Progenitor cell of endocrine pancreas (in vitro differentiated cells): ENCODE data around the gene AMN. TPM values are rescaled to one million over a fixed set of nuclear protein-coding genes. Genes with fewer than 3 reads are reported as not detected.
"Not testable (repeated sequence)": the region's sequence is repeated elsewhere in the genome, so short reads cannot be mapped to it uniquely, and the experiment has no call there.

Source experiments
- DNase-seq: peaks from one replicate; pipeline ENCODE4 v3.0.0; 2021; ENCODE audit warnings: low spot score; ENCODE audit not compliant: unreplicated experiment
- H3K27ac Mint-ChIP-seq: 2 replicates; pipeline ENCODE4 v1.8.0; 2021; ENCODE audit warnings: mild to moderate bottlenecking, moderate library complexity, mixed read lengths
- H3K27me3 Mint-ChIP-seq: 2 replicates; pipeline ENCODE4 v1.8.0; 2021; ENCODE audit warnings: mixed read lengths
- H3K36me3 Mint-ChIP-seq: 2 replicates; pipeline ENCODE4 v1.8.0; 2022; ENCODE audit warnings: mixed read lengths; ENCODE audit not compliant: insufficient read depth
- H3K4me1 Mint-ChIP-seq: 2 replicates; pipeline ENCODE4 v1.8.0; 2021; ENCODE audit warnings: low read depth, mixed read lengths
- H3K4me3 Mint-ChIP-seq: 2 replicates; pipeline ENCODE4 v1.8.0; 2021; ENCODE audit warnings: low read depth, mild to moderate bottlenecking, moderate library complexity, mixed read lengths
- H3K9me3 Mint-ChIP-seq: 2 replicates; pipeline ENCODE4 v1.8.0; 2021; ENCODE audit warnings: low read depth, mixed read lengths
- CTCF ChIP-seq: fragments of 200-600 bp; sonication (generic); IDR thresholded peaks from one replicate; pipeline ENCODE4 v1.5.0; 2021; ENCODE audit warnings: antibody characterized with exemption, mild to moderate bottlenecking; ENCODE audit not compliant: unreplicated experiment
- total RNA-seq: library from RNA; stranded (reverse); gene quantifications from 2 replicates; pipeline ENCODE4 v1.2.1, GENCODE V29; 2021

The AMN gene
- total RNA-seq, 1 donor from 2014 or later, result 2.5 TPM

GRCh38 chr14:102892651-102893050, 29.8 kb upstream of the AMN start:
- Mint-ChIP-seq H3K4me1 (peaks cover 2% of the 10 kb centered on the region), H3K36me3 (peaks cover 9% of the 10 kb centered on the region), H3K27ac (no peak overlapping the region), H3K4me3 (no peak overlapping the region), H3K9me3 (no peaks in the 10 kb centered on the region), H3K27me3 (no peaks in the 10 kb centered on the region)
- no peak for TF ChIP-seq CTCF
- no peak for DNase-seq

DNA sequence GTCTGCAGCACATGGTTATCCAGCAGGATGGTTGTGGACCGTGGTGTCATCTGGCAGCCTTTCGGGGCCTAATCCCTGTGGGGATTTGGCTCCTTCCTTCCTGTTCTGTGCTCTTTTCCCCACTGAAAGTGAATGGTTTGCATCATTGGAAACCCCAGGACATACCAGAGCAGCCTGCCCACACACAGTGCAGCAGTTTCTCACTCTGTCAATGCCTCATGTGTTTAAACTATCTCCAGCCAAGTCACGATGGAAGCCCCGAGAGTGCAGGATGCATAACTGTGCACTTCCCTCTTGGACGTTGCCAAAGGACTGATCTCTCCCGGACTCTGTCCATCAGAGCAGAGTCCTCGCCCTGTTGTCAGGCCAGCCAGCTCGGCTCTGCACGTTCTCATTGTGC, 29.0 kb upstream of the AMN start:
- no peaks in the 10 kb centered on the region for H3K27me3 Mint-ChIP-seq
- no peak overlapping the region for H3K4me3 Mint-ChIP-seq
- TF ChIP-seq CTCF, result no peak
- peaks cover 8% of the 10 kb centered on the region for H3K36me3 Mint-ChIP-seq
- no peak for DNase-seq
- peaks cover 2% of the 10 kb centered on the region for H3K4me1 Mint-ChIP-seq
- no peak overlapping the region for H3K27ac Mint-ChIP-seq
- no peaks in the 10 kb centered on the region for H3K9me3 Mint-ChIP-seq

GRCh38 chr14:102896735-102897134, 25.7 kb upstream of the AMN start:
- H3K27me3 Mint-ChIP-seq, H3K9me3 Mint-ChIP-seq, H3K4me3 Mint-ChIP-seq, DNase-seq, H3K27ac Mint-ChIP-seq, H3K4me1 Mint-ChIP-seq, H3K36me3 Mint-ChIP-seq: not testable (repeated sequence)

DNA sequence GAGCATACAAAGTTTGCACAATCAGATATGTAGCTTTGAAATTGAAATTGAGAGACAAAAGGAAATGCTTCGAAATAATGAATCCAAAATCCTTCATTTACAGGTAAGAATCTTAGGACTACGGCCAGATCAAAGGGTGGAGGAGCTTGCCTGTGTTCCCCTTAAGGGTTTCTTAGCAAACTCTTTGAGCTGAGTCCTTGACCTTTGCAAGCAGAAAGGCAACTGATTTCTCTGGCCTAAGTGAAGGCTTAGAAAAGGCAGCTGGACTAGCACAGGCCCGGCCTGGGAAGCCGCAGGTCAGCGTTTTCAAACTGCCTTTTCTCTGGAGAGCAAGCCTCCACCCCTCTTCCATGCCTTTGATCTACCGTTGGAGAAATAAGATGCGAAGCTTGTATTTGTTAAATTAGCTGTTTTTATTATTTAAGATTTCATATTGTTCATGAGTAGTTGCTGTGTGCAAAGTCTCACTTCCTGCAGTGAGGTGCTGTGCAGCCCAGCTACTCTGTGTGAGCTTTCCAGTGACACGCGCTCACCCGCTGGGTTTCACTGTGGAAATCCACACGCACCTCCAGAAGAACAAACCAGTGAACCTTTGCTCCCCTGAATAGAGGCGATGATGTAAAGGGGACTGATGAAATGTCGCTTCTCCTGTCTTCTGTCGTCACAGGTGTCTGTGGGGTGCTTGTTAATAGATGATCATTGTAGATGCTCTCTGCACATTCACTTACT, 25.0 kb upstream of the AMN start:
- H3K9me3 Mint-ChIP-seq, result no peaks in the 10 kb centered on the region
- no peaks in the 10 kb centered on the region for H3K27me3 Mint-ChIP-seq

GRCh38 chr14:102898298-102898697, 24.2 kb upstream of the AMN start:
- Mint-ChIP-seq H3K36me3 (peaks cover 10% of the 10 kb centered on the region), H3K4me3 (no peak overlapping the region), H3K4me1 (no peaks in the 10 kb centered on the region), H3K27ac (no peak overlapping the region), H3K9me3 (no peaks in the 10 kb centered on the region), H3K27me3 (no peaks in the 10 kb centered on the region)
- no peak for DNase-seq
- no peak for TF ChIP-seq CTCF

More for the DNA sequence above, 25.0 kb upstream of the AMN start:
- H3K36me3 Mint-ChIP-seq, result peaks cover 9% of the 10 kb centered on the region
- no peak for TF ChIP-seq CTCF
- H3K27ac Mint-ChIP-seq, result no peak overlapping the region
- H3K4me1 Mint-ChIP-seq, result no peaks in the 10 kb centered on the region
- H3K4me3 Mint-ChIP-seq, result no peak overlapping the region
- no peak for DNase-seq

DNA sequence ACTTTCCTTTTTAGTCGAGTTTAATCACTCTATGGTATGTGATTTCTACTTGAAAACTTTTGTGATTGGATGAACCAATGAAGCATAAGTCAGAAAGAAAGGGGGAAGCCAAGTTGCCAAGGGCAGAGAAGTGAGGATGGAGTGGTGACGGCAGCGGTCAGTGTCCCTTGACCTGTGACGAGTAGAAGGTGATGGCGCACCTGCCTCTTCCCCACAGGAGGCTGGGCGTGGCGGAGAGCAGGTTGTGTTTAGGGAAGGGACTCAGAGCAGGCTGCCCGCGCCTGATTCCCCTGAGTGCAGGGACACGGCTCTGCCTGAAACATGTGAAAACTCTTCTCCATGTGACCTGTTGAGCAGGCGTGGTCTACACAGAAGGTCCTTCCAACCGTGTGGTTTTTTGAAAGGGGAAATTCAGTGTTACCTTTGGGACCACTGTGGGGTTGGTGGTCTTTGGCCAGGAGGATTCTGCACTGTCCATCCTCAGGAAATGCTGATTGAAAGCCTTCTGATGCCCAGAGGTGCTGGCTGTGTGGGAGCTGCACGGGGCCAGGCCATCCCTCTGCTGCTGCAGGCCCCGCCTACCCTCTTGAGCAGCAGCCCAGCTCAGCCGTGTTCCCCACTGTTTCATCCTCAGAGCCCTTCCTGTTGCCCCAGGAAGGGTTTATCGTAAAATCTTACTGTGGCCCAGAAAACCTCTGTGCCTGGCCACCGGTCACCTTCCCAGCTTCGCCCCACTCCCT, 23.5 kb upstream of the AMN start:
- Mint-ChIP-seq H3K4me3 (no peak overlapping the region), H3K4me1 (no peaks in the 10 kb centered on the region), H3K27me3 (no peaks in the 10 kb centered on the region), H3K27ac (no peak overlapping the region), H3K36me3 (peaks cover 13% of the 10 kb centered on the region), H3K9me3 (no peaks in the 10 kb centered on the region)
- DNase-seq, result no peak
- no peak for TF ChIP-seq CTCF
